HG03571 (cell line): Measurements from ENCODE around the gene TTYH1.

ENCODE experiments used
- ATAC-seq: cut with Tn5 transposase; IDR thresholded peaks from one replicate; pipeline ENCODE4 v1.9.1; 2021; ENCODE audit not compliant: unreplicated experiment

The TTYH1 gene

DNA sequence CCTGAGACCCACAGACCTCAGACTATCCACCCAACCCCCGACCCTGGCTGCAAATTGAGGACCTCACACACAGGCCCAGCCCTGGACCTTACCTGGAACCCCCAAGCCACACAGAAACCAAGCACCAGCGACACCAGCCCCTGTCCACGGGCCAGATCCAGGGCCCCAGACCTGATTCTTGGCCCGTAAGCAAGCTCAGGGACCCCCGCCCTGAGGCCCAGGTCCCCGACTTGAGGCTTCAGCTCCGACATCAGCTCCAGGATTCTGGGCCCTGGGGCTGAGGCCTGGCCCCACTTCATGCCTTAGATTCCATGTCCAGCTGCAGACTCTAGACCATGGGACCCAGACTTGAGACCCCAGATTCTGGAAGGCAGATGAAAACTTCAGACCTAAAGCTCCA is 6.3 kb downstream of the TTYH1 start:
- ATAC-seq = no peak

- no peak for ATAC-seq
Measured at GRCh38 chr19:54422136-54422535, 6.9 kb downstream of the TTYH1 start.

GRCh38 chr19:54424201-54424600 is 8.9 kb downstream of the TTYH1 start:
- no peak for ATAC-seq

- ATAC-seq = no peak
Measured at GRCh38 chr19:54424660-54425381, 9.6 kb downstream of the TTYH1 start.

- no peak for ATAC-seq
Measured at GRCh38 chr19:54425382-54425723, 10.1 kb downstream of the TTYH1 start.

DNA sequence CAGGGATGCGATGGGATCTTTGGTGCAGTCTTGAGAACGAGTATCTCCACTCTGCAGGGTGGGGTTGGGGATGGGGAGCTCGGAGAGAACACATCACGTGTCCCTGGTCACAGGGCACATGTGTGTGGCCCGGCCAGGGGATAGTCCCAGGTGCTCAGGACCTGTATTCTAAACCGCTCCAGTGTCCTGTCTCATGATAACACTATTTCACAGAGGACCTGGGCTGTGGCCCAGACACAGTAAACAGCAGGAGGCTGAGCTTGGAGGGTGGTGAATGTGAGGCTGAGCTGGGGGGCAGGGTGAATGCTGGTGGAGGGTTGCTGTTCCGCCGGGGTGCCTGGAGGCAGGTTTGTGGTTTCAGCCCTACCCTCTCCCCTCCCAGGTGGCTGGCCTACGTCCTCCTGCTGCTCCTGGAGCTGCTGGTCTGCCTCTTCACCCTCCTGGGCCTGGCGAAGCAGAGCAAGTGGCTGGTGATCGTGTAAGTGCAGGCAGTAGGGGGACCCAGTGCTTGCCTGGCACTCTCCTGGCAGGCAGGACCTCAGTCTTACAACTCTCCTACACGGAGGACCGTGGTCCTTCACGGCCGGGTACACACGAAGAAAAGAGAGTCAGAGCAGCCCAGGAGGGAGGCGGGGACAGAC is 11.1 kb downstream of the TTYH1 start:
- no peak for ATAC-seq

GRCh38 chr19:54427586-54427985 is 12.3 kb downstream of the TTYH1 start:
- ATAC-seq = no peak

GRCh38 chr19:54428323-54429175 is 13.3 kb downstream of the TTYH1 start:
- no peak for ATAC-seq

DNA sequence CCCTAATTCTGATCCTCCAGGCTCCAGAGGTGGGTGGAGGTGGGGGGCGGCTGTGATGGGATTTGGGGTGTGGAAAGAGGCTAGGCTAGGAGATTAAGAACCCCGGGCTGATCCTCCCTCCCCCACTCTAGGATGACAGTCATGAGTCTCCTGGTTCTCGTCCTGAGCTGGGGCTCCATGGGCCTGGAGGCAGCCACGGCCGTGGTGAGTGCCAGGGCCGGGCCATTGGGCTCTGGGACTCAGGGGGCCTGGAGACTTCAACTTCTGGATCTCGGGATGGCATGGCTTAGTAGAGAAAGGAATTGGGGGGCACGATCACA is 13.9 kb downstream of the TTYH1 start:
- ATAC-seq = no peak

DNA sequence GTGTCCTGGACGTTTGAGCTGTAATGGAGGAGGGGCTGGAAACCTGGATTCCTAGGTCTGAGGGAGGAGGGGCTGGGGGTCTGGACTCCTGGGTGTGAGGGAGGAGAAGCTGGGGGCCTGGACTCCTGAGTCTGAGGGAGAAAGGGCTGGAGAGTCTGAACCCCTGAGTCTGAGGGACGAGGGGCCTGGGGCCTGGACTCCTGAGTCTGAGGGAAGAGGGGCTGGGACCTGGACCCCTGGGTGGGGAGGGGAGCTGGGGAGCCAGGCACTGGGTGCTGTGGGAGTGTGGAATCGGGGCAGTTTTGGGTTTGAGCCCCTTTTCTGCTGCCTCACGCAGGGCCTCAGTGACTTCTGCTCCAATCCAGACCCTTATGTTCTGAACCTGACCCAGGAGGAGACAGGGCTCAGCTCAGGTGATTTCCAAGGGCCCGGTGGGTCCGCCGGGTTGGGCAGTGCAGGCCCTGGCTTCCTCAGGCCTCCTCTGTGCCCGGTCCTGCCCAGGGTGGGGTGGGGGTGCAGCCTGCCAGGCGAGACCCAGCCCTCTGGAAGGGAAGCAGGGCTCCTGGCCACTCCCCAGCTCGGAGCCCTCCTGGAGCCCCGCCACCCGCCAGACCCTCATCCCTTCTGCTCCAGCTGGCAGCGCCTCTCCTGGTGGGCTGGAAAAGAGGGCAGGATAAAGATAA is 14.4 kb downstream of the TTYH1 start:
- no peak for ATAC-seq

DNA sequence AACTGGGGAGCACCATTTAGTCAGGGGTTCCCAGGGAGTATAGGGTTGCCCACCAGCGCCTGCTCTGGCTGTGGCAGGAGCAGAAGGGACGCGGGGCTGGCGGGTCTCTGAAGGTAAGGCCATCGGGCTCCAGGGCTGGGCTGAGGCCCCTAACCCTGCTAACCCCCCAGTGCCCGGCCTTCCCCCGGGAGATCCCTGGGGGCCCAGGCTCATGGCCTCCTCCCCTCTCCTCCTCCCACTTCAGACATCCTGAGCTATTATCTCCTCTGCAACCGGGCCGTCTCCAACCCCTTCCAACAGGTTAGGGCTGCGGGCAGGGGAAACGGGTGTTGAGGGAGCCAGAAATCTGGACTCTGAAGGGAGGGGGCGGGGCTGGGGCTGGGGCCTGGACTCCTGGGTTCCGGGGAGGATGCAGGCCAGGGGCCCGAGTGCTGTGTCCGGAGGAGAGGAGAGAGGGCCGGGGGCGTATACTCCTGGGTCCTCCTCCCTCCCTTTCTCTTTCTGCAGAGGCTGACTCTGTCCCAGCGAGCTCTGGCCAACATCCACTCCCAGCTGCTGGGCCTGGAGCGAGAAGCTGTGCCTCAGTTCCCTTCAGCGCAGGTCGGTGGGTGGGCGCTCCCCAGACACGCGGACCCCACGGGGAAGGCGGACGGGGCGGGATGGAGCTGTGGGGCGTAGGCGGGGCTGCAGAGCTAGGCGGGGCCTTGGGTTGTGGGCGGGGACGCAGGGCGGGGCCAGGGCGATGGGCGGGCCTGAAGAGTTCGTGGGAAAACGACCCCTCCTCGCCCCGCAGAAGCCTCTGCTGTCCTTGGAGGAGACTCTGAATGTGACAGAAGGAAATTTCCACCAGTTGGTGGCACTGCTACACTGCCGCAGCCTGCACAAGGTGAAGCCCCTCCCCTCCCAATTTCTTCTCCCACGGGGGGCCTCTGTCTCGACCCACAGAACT is 15.3 kb downstream of the TTYH1 start:
- ATAC-seq = no peak

- no peak for ATAC-seq
Measured at GRCh38 chr19:54431255-54431838, 16.1 kb downstream of the TTYH1 start.

GRCh38 chr19:54432144-54432738 is 17.0 kb downstream of the TTYH1 start:
- ATAC-seq = no peak

- no peak for ATAC-seq
Measured at GRCh38 chr19:54433697-54434096, 18.4 kb downstream of the TTYH1 start.

DNA sequence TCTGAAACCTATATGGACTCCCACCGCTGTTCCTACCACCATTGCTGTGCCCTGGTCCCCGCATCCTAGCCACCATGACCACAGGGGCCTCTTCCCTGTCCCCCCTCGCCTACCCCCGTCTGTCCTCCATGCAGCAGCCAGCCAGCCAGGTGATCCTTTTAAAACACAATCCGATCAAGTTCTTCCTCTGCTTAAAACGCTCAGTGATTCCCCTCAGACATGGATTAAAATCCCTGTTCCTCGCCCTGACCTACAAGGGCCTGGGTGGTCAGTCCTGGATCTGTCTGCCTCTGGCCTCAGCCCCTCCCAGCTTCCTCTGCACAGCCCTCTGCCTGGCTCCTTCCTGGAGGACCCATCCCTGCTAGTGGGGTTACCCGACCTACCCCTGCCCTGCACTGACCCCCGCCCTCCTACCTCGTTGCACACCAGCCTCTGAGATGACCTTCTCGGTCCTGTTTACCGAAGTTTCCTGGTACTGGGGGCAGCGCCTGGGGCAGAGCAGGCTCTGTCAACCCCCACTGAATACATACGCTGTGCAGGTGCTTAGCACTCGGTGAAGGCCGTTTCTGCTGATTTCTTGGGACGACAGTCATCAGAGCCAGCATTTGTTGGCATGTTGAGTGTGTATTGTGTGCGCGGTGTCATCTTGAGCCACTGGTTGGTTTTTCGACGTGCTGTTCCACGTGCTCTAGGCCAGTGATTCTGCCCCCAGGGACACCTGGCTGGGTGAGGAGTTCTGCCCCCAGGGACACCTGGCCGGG is 19.0 kb downstream of the TTYH1 start:
- no peak for ATAC-seq

GRCh38 chr19:54434873-54435214 is 19.6 kb downstream of the TTYH1 start:
- no peak for ATAC-seq

DNA sequence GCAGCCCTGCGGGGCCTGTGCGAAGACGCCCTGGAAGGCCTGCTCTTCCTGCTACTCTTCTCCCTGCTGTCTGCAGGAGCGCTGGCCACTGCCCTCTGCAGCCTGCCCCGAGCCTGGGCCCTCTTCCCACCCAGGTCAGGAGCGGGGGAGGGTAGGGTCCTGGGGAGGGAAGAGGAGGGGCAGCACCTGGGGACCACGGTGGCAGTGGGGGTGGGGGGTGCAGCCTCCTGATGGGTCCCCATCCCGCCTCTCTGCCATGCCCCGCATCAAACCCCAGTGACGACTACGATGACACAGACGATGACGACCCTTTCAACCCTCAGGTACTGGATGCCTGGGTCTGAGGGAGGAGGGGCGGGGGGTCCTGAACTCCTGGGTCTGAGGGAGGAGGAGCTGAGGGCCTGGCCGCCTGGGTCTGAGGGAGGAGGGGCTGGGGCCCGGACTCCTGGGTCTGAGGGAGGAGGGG is 20.3 kb downstream of the TTYH1 start:
- ATAC-seq = no peak

GRCh38 chr19:54436031-54436523 is 20.8 kb downstream of the TTYH1 start:
- ATAC-seq = no peak
